Measurements from ENCODE around the gene CCR7. TPM values are rescaled to one million over a fixed set of nuclear protein-coding genes. Genes with fewer than 3 reads are reported as not detected.

Gene CCR7
- total RNA-seq, 2 donors from 2014 or later = 0.53 TPM; not detected in 1

GRCh38 chr17:40600486-40601046 lies 35.3 kb upstream of the CCR7 start:
- H3K36me3 Mint-ChIP-seq (ENCODE audit: low read depth) = no peaks in the 10 kb centered on the region
- peak; percentile 64 for DNase-seq
- H3K4me3 Mint-ChIP-seq = no peak overlapping the region
- peaks cover 3% of the 10 kb centered on the region for H3K9me3 Mint-ChIP-seq
- Histone ChIP-seq H3K27ac (ENCODE audit: low read depth, low read length) (no peak overlapping the region), H3K4me1 (ENCODE audit: control insufficient read depth, insufficient read depth, low read length) (no peaks in the 10 kb centered on the region), H3K9me3 (ENCODE audit: control insufficient read depth, low read length) (no peaks in the 10 kb centered on the region), H3K9ac (ENCODE audit: extremely low read depth, low read length, poor library complexity, severe bottlenecking) (no peak overlapping the region), H3K27me3 (ENCODE audit: control insufficient read depth, insufficient read depth, low read length, poor library complexity, severe bottlenecking) (no peaks in the 10 kb centered on the region), H3K36me3 (ENCODE audit: control insufficient read depth, insufficient read depth, low read length) (no peaks in the 10 kb centered on the region), H3K4me3 (ENCODE audit: low read length) (no peak overlapping the region)
- no peak overlapping the region for H3K27ac Mint-ChIP-seq
- H3K4me1 Mint-ChIP-seq = peaks cover 12% of the 10 kb centered on the region
- TF ChIP-seq, protein P1, sequence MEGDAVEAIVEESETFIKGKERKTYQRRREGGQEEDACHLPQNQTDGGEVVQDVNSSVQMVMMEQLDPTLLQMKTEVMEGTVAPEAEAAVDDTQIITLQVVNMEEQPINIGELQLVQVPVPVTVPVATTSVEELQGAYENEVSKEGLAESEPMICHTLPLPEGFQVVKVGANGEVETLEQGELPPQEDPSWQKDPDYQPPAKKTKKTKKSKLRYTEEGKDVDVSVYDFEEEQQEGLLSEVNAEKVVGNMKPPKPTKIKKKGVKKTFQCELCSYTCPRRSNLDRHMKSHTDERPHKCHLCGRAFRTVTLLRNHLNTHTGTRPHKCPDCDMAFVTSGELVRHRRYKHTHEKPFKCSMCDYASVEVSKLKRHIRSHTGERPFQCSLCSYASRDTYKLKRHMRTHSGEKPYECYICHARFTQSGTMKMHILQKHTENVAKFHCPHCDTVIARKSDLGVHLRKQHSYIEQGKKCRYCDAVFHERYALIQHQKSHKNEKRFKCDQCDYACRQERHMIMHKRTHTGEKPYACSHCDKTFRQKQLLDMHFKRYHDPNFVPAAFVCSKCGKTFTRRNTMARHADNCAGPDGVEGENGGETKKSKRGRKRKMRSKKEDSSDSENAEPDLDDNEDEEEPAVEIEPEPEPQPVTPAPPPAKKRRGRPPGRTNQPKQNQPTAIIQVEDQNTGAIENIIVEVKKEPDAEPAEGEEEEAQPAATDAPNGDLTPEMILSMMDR (conservative IDR thresholded peaks at IDR 0.05) = no peak
- WGBS, 2 experiments (ENCODE audit: insufficient coverage in 1 of 2, insufficient read length in 1 of 2) = 89 to 95% methylated on average over 4 to 7 of the region's 8 CpGs
- no peaks in the 10 kb centered on the region for H3K27me3 Mint-ChIP-seq (ENCODE audit: insufficient read depth)

GRCh38 chr17:40599468-40599763 lies 34.1 kb upstream of the CCR7 start:
- H3K27ac Mint-ChIP-seq = no peak overlapping the region
- TF ChIP-seq, protein P1 (conservative IDR thresholded peaks at IDR 0.05) = no peak
- WGBS, 2 experiments (ENCODE audit: insufficient coverage in 1 of 2, insufficient read length in 1 of 2) = 87 to 92% methylated on average over 5 of the region's 7 CpGs

DNA sequence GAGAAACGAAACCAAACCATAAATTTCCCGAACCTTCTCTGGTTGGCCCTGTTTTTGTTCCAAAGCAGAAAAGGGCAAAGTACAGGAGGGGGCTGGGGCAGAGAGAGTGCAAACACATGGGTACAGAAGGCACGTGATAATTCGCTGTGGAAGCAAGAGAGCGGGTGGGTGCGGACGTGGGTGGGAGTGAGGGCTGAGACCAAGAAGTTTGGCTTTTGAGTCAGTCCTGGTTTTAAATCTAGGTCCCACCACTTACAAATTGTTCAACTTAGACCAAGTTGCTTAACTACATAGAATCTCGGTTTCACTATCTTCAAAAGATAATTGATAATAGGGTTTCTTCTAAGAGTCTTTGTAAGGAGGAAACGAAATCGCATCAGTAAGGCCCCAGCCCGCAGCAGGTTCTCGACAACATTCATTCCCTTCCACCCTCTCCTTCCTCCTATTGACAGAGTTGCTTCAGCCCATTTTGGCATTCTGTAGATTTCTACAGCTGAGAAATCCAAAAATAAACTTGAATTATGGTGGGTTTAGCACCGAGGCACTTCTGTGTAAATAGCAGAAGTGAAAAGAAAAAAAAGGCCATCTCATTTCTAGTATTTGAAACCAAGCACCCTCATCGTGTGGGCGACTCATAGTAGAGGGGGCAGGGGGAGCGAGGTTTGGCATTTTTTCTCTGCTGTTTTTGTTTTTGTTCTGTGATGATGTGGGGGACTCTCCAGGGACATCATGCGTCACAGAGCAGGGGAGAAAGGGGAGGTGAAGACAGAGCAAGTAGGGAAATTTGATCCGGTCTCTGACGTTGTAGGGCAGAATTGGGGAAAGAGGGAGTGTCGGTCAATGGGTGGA lies 33.6 kb upstream of the CCR7 start:
- Mint-ChIP-seq H3K4me1 (peaks cover 12% of the 10 kb centered on the region), H3K9me3 (peaks cover 3% of the 10 kb centered on the region), H3K4me3 (no peak overlapping the region), H3K36me3 (ENCODE audit: low read depth) (no peaks in the 10 kb centered on the region), H3K27ac (no peak overlapping the region), H3K27me3 (ENCODE audit: insufficient read depth) (peaks cover 6% of the 10 kb centered on the region)
- TF ChIP-seq, protein P1 (conservative IDR thresholded peaks at IDR 0.05) = no peak
- H3K36me3 ChIP-seq (ENCODE audit: control insufficient read depth, insufficient read depth, low read length) = no peaks in the 10 kb centered on the region
- 92 to 93% methylated on average over 14 to 19 of the region's 20 CpGs for WGBS, 2 experiments (ENCODE audit: insufficient coverage in 1 of 2, insufficient read length in 1 of 2)
- no peaks in the 10 kb centered on the region for H3K27me3 ChIP-seq (ENCODE audit: control insufficient read depth, insufficient read depth, low read length, poor library complexity, severe bottlenecking)
- DNase-seq = peak; percentile 41
- H3K27ac ChIP-seq (ENCODE audit: low read depth, low read length) = no peak overlapping the region
- H3K4me3 ChIP-seq (ENCODE audit: low read length) = no peak overlapping the region
- no peak overlapping the region for H3K9ac ChIP-seq (ENCODE audit: extremely low read depth, low read length, poor library complexity, severe bottlenecking)
- no peaks in the 10 kb centered on the region for H3K4me1 ChIP-seq (ENCODE audit: control insufficient read depth, insufficient read depth, low read length)
- no peaks in the 10 kb centered on the region for H3K9me3 ChIP-seq (ENCODE audit: control insufficient read depth, low read length)

More at GRCh38 chr17:40599468-40599763, 34.1 kb upstream of the CCR7 start:
- Histone ChIP-seq H3K4me3 (ENCODE audit: low read length) (no peak overlapping the region), H3K27ac (ENCODE audit: low read depth, low read length) (no peak overlapping the region), H3K36me3 (ENCODE audit: control insufficient read depth, insufficient read depth, low read length) (no peaks in the 10 kb centered on the region), H3K9ac (ENCODE audit: extremely low read depth, low read length, poor library complexity, severe bottlenecking) (no peak overlapping the region), H3K27me3 (ENCODE audit: control insufficient read depth, insufficient read depth, low read length, poor library complexity, severe bottlenecking) (no peaks in the 10 kb centered on the region), H3K9me3 (ENCODE audit: control insufficient read depth, low read length) (no peaks in the 10 kb centered on the region), H3K4me1 (ENCODE audit: control insufficient read depth, insufficient read depth, low read length) (no peaks in the 10 kb centered on the region)
- Mint-ChIP-seq H3K27me3 (ENCODE audit: insufficient read depth) (peaks cover 2% of the 10 kb centered on the region), H3K4me3 (no peak overlapping the region), H3K9me3 (peaks cover 3% of the 10 kb centered on the region), H3K4me1 (peaks cover 12% of the 10 kb centered on the region), H3K36me3 (ENCODE audit: low read depth) (no peaks in the 10 kb centered on the region)
- no peak for DNase-seq

All from endodermal cell (in vitro differentiated cells).